SIG-M5 (cell line): ENCODE results near the gene IFTAP.

Experiments
- DNase-seq: peaks from one replicate; lab custom pipeline; 2025; lab: John Stamatoyannopoulos, UW

The IFTAP gene

GRCh38 chr11:36598051-36598450 is 3.7 kb downstream of the IFTAP start, which contains the start of gene RAG2:
RAG2 (minus strand) TSS chr11:36598236; CDS start chr11:36594168, 4,068 bp downstream.
- DNase-seq = no peak

- no peak for DNase-seq
Measured at GRCh38 chr11:36600180-36600579, 5.9 kb downstream of the IFTAP start.

GRCh38 chr11:36601155-36601554 is 6.9 kb downstream of the IFTAP start:
- DNase-seq = no peak

- DNase-seq = no peak
Measured at GRCh38 chr11:36602135-36602534, 7.8 kb downstream of the IFTAP start.

GRCh38 chr11:36605221-36606216 is 11.2 kb downstream of the IFTAP start:
- DNase-seq = no peak

GRCh38 chr11:36608491-36609199 is 14.3 kb downstream of the IFTAP start:
- no peak for DNase-seq

- no peak for DNase-seq
Measured at GRCh38 chr11:36609383-36609782, 15.1 kb downstream of the IFTAP start.

GRCh38 chr11:36615826-36616225 is 21.5 kb downstream of the IFTAP start:
- no peak for DNase-seq

GRCh38 chr11:36617543-36618362 is 23.5 kb downstream of the IFTAP start:
- DNase-seq = no peak

- DNase-seq = no peak
Measured at GRCh38 chr11:36618363-36619047, 24.2 kb downstream of the IFTAP start.

GRCh38 chr11:36619502-36619901 is 25.2 kb downstream of the IFTAP start:
- DNase-seq = no peak

GRCh38 chr11:36620246-36620645 is 25.9 kb downstream of the IFTAP start:
- no peak for DNase-seq

GRCh38 chr11:36622431-36623136 is 28.3 kb downstream of the IFTAP start:
- DNase-seq = no peak

- no peak for DNase-seq
Measured at GRCh38 chr11:36623494-36623893, 29.2 kb downstream of the IFTAP start.

GRCh38 chr11:36627006-36627405 is 32.7 kb downstream of the IFTAP start:
- no peak for DNase-seq

GRCh38 chr11:36627471-36627870 is 33.2 kb downstream of the IFTAP start:
- no peak for DNase-seq

GRCh38 chr11:36628141-36628540 is 33.8 kb downstream of the IFTAP start:
- DNase-seq = no peak

GRCh38 chr11:36628765-36629244 is 34.5 kb downstream of the IFTAP start:
- DNase-seq = no peak

- DNase-seq = no peak
Measured at GRCh38 chr11:36631774-36632173, 37.5 kb downstream of the IFTAP start.

GRCh38 chr11:36635066-36635862 is 41.0 kb downstream of the IFTAP start:
- DNase-seq = no peak
